IPS-18c (cell line): ENCODE data around the gene RAB9A.

Experiments
- H3K4me3 ChIP-seq: 2 replicates; pipeline ENCODE4 v1.7.0; 2013; ENCODE audit warnings: low read depth, mild to moderate bottlenecking, low read length, moderate library complexity; ENCODE audit not compliant: insufficient read depth
- H3K9me3 ChIP-seq: one replicate; pipeline ENCODE4 v1.6.1; 2013; ENCODE audit warnings: mild to moderate bottlenecking, low read length, moderate library complexity; ENCODE audit not compliant: control insufficient read depth, insufficient read depth

The RAB9A gene

DNA sequence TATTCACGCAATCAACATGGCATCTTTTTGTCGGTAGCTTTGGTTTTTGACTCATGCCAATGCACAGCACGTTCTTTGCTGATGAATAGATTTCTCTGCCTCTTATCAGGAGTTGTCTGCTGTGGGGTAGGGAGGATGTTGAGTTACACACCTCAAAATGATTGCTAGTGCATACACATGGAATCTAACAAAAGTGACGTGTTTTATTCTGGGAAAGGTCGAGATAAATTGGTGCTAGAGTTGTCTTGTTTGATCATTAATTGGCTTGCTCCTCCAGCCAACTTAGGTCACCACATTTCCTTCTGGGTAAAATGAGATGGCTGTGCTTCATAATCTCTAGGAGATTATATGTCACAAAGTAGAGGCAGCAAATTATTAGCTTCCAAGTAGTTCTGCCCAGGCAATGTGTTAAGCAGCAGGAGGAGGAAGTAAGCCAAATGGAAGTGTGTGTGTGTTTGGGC is 3.9 kb downstream of the RAB9A start:
- Histone ChIP-seq H3K9me3 (no peaks in the 10 kb centered on the region), H3K4me3 (no peak overlapping the region)

GRCh38 chrX:13693341-13693961 is 4.5 kb downstream of the RAB9A start:
- Histone ChIP-seq H3K9me3 (no peaks in the 10 kb centered on the region), H3K4me3 (no peak overlapping the region)

DNA sequence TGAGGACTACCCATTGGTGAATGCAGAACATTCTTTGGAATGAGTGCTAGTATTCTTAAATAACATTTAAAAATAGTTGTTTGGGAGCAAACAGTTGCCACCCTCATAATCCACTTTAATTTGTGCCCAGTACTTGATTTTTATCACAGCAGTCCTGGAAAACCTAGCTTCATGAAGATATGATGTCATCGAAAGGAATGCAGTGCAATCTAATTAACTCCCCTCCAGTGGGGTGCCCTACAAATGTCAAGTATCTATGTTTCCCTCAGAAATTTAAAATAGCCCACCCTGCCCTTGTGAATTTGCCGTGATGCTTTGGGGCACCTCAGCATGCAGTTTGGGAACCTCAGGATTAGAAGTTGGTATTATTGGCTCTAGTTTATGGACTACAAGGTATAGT is 5.4 kb downstream of the RAB9A start:
- Histone ChIP-seq H3K9me3 (no peaks in the 10 kb centered on the region), H3K4me3 (no peak overlapping the region; the same call in 1 of the 2 replicates)

- no peaks in the 10 kb centered on the region for H3K9me3 ChIP-seq
- no peak overlapping the region; the same call in 1 of the 2 replicates for H3K4me3 ChIP-seq
These were observed 6.1 kb downstream of the RAB9A start for GRCh38 chrX:13694983-13695382.

- H3K4me3 ChIP-seq: no peak overlapping the region
- no peaks in the 10 kb centered on the region for H3K9me3 ChIP-seq
These were observed 6.7 kb downstream of the RAB9A start for GRCh38 chrX:13695601-13696115.

GRCh38 chrX:13697455-13697854 is 8.5 kb downstream of the RAB9A start:
- Histone ChIP-seq H3K4me3 (no peak overlapping the region), H3K9me3 (no peaks in the 10 kb centered on the region)

GRCh38 chrX:13697976-13698375 is 9.0 kb downstream of the RAB9A start:
- H3K4me3 ChIP-seq: no peak overlapping the region

GRCh38 chrX:13698432-13698831 is 9.5 kb downstream of the RAB9A start:
- no peaks in the 10 kb centered on the region for H3K9me3 ChIP-seq
- no peak overlapping the region for H3K4me3 ChIP-seq

More at GRCh38 chrX:13697976-13698375, 9.0 kb downstream of the RAB9A start:
- no peaks in the 10 kb centered on the region for H3K9me3 ChIP-seq

GRCh38 chrX:13699183-13699826 is 10.4 kb downstream of the RAB9A start:
- H3K4me3 ChIP-seq: no peak overlapping the region

GRCh38 chrX:13700380-13700779 is 11.5 kb downstream of the RAB9A start:
- no peak overlapping the region for H3K4me3 ChIP-seq
- no peaks in the 10 kb centered on the region for H3K9me3 ChIP-seq

More at GRCh38 chrX:13699183-13699826, 10.4 kb downstream of the RAB9A start:
- H3K9me3 ChIP-seq: no peaks in the 10 kb centered on the region

- H3K9me3 ChIP-seq: no peaks in the 10 kb centered on the region
These were observed 13.3 kb downstream of the RAB9A start for GRCh38 chrX:13702111-13702789.

GRCh38 chrX:13703135-13703534 is 14.2 kb downstream of the RAB9A start:
- Histone ChIP-seq H3K4me3 (no peak overlapping the region), H3K9me3 (no peaks in the 10 kb centered on the region)

More at GRCh38 chrX:13702111-13702789, 13.3 kb downstream of the RAB9A start:
- H3K4me3 ChIP-seq: no peak overlapping the region

GRCh38 chrX:13703589-13703988 is 14.7 kb downstream of the RAB9A start:
- Histone ChIP-seq H3K4me3 (no peak overlapping the region), H3K9me3 (no peaks in the 10 kb centered on the region)

DNA sequence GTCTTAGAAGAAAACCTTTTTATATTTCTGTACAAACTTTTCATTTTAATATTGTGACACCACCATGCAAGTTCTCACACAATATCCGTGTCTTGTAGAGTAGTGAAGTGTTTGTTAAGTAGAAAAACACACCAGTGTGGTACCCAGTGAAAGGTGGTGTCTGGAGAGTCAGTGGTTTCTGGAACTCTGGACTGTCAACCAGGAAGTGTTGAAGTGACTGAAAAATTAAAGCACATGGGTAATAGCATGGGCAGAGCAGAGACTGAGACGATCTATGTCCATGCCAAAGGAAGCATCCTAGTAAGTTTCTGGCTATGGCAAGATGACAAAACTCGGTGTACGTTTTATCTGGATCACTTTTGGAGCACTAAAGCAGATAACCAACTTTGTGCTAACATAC is 22.2 kb downstream of the RAB9A start:
- no peaks in the 10 kb centered on the region for H3K9me3 ChIP-seq
- H3K4me3 ChIP-seq: no peak overlapping the region

DNA sequence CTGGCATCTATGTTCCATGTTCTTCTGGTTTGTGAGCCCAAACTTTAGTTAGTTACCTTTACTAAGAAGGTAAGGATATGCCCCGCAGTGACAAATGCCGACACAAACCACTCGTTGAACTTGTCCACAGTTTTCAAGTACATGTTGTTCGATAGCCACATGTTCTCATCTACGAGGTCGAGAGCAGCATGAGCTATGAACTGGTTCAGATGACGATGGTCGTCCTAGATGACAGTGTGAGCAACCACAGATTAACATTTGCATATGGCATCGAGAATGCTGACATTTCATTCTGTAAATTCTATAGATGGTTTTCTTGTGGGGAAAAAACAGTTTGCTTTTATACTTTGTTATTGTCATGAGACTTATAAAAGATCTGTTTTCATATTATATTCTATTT is 27.5 kb downstream of the RAB9A start:
- H3K4me3 ChIP-seq: no peak overlapping the region
- H3K9me3 ChIP-seq: no peaks in the 10 kb centered on the region

- H3K9me3 ChIP-seq: no peaks in the 10 kb centered on the region
- no peak overlapping the region for H3K4me3 ChIP-seq
These were observed 28.0 kb downstream of the RAB9A start for GRCh38 chrX:13716905-13717304.

DNA sequence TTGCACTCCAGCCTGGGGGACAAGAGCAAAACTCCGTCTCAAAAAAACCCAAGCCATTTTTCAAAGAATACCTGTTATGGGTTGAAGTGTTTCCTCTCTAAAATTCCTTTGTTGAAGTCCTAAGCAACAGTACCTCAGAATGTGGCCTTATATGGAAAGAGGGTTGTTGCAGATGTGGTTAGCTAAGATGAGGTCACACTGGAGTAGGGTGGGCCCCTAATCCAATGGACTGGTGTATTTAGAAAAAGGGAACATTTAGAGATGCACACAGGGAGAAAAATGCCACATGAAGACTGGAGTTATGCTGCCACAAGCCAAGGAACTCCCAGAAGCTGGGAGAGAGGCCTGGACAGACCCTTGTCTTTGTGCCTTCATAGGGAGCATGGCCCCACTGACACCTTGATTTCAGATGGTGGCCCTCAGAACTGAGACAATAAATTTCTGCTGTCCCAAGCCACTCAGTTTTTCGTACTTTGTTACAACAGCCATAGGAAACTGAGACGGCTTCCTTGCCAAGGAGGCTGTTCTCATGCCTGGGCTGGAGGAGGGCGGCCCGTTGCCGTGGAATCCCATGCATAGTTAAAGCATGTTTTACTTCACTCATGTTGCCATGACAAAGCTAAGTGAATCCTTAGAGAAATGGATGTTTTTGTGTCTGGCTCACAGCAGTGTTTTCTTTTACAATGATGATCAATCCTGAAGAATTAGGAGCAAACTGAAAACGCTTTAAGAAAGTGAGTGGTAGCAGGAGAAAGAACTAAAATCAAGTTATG is 29.0 kb downstream of the RAB9A start:
- no peak overlapping the region for H3K4me3 ChIP-seq
- no peaks in the 10 kb centered on the region for H3K9me3 ChIP-seq
